Gastroesophageal sphincter (tissue), 4 donors: ENCODE data around the gene TMEM266. TPM values are rescaled to one million over a fixed set of nuclear protein-coding genes. Genes with fewer than 3 reads are reported as not detected.

Source experiments
- ATAC-seq: fragments of 150-250 bp; one replicate; pipeline ENCODE4 v1.9.1; 2016; ENCODE audit warnings: mild to moderate bottlenecking, moderate library complexity
- H3K27ac ChIP-seq, 4 donors: fragments of 200-600 bp; sonication (generic) in 3 of 4; 1 replicate in 3 of 4; 2 replicates in 1 of 4; pipeline ENCODE4 v1.5.1; 2016 to 2019
- H3K27me3 ChIP-seq: fragments of 200-600 bp; sonication (generic); one replicate; pipeline ENCODE4 v1.5.1; 2019
- H3K36me3 ChIP-seq, 2 donors: fragments of 200-600 bp; sonication (generic); one replicate each; pipeline ENCODE4 v1.5.1; 2019; ENCODE audit warnings: control low read depth in 1 of 2
- H3K4me1 ChIP-seq, 3 donors: fragments of 200-600 bp; sonication (generic); 1 replicate in 2 of 3; 2 replicates in 1 of 3; pipeline ENCODE4 v1.5.1; 2016 to 2019; ENCODE audit warnings: control low read depth in 2 of 3
- H3K4me3 ChIP-seq, 2 donors: fragments of 200-600 bp; sonication (generic); one replicate each; pipeline ENCODE4 v1.5.1; 2019; ENCODE audit warnings: mild to moderate bottlenecking in 1 of 2, moderate library complexity in 1 of 2
- H3K9me3 ChIP-seq, 3 donors: fragments of 200-600 bp; sonication (generic); one replicate each; pipeline ENCODE4 v1.5.1; 2017 to 2019; ENCODE audit warnings: control low read depth in 2 of 3
- EP300 ChIP-seq: sonication (generic); formaldehyde crosslinking; IDR thresholded peaks from one replicate; pipeline ENCODE4 v1.6.1; 2017; ENCODE audit warnings: antibody characterized with exemption, mild to moderate bottlenecking
- POLR2A ChIP-seq, 2 donors: fragments of 450-650 bp; IDR thresholded peaks; one replicate each; pipeline ENCODE4 v1.6.1; 2017; ENCODE audit warnings: antibody characterized with exemption in 2 of 2, mild to moderate bottlenecking in 2 of 2, moderate library complexity in 1 of 2
- POLR2AphosphoS5 ChIP-seq: sonication (generic); formaldehyde crosslinking; IDR thresholded peaks from one replicate; pipeline ENCODE4 v1.6.1; 2017; ENCODE audit warnings: antibody characterized with exemption
- WGBS, 2 donors: methylation state at CpG; one replicate each; pipeline ENCODE4 v1.1.5; 2018; ENCODE audit warnings: low coverage in 1 of 2; 5-methylcytosine and 5-hydroxymethylcytosine counted together
- total RNA-seq, 4 donors: library from RNA; depleted of rRNA; stranded (reverse); fragments of >200 nt; gene quantifications; one replicate each; pipeline ENCODE4 v1.1.0, GENCODE V29; 2016
- TF ChIP-seq, protein P1 (sequence below), 4 experiments: fragments of 200-600 bp in 2 of 4; fragments of 450-650 bp in 2 of 4; sonication (generic) in 1 of 4; IDR thresholded peaks; one replicate each; pipeline ENCODE4 v1.5.1; 2017 to 2019; ENCODE audit warnings: antibody characterized with exemption in 4 of 4, mild to moderate bottlenecking in 2 of 4, moderate library complexity in 2 of 4

TMEM266 gene
- total RNA-seq, 4 donors from 2014 or later: 0.77 TPM; not detected in 3

DNA sequence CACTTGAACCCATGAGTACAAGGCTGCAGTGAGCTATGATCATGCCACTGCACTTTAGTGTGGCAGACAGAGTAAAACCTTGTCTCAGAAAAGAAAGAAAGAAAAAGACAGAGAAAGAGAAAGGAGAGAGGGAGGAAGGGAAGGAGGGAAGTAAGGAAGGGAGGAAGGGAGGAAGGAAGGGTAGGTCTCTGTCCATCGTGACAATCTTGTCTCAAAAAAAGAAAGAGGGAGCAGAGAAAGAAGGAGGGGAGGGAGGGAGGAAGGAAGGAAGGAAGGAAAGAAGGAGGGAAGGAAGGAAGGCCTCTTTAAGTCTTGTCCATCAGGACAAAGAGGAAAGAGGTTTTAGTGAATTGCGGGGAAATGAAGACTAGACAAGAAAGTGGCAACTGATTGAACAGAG lies 129.3 kb downstream of the TMEM266 start:
- peaks cover 0 to 19% (median 7%) of the 10 kb centered on the region in 3 donors for H3K4me1 ChIP-seq
- H3K36me3 ChIP-seq: no peaks in the 10 kb centered on the region
- no peaks in the 10 kb centered on the region for H3K9me3 ChIP-seq
- H3K4me3 ChIP-seq: no peak overlapping the region
- H3K27ac ChIP-seq: no peak overlapping the region
- TF ChIP-seq POLR2AphosphoS5: no peak
- no peak for TF ChIP-seq POLR2A (IDR thresholded peaks at IDR 0.05)
- TF ChIP-seq, protein P1, sequence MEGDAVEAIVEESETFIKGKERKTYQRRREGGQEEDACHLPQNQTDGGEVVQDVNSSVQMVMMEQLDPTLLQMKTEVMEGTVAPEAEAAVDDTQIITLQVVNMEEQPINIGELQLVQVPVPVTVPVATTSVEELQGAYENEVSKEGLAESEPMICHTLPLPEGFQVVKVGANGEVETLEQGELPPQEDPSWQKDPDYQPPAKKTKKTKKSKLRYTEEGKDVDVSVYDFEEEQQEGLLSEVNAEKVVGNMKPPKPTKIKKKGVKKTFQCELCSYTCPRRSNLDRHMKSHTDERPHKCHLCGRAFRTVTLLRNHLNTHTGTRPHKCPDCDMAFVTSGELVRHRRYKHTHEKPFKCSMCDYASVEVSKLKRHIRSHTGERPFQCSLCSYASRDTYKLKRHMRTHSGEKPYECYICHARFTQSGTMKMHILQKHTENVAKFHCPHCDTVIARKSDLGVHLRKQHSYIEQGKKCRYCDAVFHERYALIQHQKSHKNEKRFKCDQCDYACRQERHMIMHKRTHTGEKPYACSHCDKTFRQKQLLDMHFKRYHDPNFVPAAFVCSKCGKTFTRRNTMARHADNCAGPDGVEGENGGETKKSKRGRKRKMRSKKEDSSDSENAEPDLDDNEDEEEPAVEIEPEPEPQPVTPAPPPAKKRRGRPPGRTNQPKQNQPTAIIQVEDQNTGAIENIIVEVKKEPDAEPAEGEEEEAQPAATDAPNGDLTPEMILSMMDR (IDR thresholded peaks at IDR 0.05): no peak
- TF ChIP-seq EP300: no peak
- H3K27me3 ChIP-seq: peaks cover 74% of the 10 kb centered on the region
- no peak for ATAC-seq
- WGBS, 2 donors: 60% methylated on average over 2 of the region's 2 CpGs; no CpG with 5 or more reads in 1 of the 2 donors

DNA sequence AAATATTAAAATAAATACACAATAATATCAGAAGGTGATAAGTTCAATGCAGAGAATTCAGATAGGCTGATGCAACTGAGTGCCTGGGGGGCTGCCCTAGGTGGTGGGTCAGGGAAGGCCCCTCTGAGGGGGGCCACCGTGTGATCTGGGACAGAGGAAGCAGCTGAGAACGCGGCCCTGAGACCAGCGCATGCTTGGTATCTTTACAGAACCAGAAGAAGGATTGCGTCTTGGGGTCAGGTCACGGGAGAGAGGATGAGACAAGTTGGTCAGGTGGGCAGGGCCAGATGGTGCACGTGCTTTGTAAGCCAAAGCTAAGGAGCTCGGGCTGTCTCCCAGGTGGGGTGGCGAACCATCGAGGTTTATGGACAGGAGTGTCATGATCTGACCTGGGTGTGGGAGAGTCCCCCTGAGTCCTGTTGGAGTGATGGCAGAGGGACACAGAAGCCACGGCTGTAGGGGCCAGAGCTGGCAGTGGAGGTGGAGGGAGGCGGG lies 130.3 kb downstream of the TMEM266 start:
- Histone ChIP-seq H3K4me1 (peaks cover 0 to 19% (median 7%) of the 10 kb centered on the region in 3 donors), H3K36me3 (no peaks in the 10 kb centered on the region), H3K4me3 (no peak overlapping the region), H3K27ac (no peak overlapping the region), H3K27me3 (peaks cover 70% of the 10 kb centered on the region), H3K9me3 (no peaks in the 10 kb centered on the region)
- TF ChIP-seq EP300 (no peak), POLR2AphosphoS5 (no peak), POLR2A (IDR thresholded peaks at IDR 0.05) (no peak)
- TF ChIP-seq, protein P1 (IDR thresholded peaks at IDR 0.05): no peak
- 31 to 44% methylated on average over 10 to 12 of the region's 12 CpGs for WGBS, 2 donors
- no peak for ATAC-seq

DNA sequence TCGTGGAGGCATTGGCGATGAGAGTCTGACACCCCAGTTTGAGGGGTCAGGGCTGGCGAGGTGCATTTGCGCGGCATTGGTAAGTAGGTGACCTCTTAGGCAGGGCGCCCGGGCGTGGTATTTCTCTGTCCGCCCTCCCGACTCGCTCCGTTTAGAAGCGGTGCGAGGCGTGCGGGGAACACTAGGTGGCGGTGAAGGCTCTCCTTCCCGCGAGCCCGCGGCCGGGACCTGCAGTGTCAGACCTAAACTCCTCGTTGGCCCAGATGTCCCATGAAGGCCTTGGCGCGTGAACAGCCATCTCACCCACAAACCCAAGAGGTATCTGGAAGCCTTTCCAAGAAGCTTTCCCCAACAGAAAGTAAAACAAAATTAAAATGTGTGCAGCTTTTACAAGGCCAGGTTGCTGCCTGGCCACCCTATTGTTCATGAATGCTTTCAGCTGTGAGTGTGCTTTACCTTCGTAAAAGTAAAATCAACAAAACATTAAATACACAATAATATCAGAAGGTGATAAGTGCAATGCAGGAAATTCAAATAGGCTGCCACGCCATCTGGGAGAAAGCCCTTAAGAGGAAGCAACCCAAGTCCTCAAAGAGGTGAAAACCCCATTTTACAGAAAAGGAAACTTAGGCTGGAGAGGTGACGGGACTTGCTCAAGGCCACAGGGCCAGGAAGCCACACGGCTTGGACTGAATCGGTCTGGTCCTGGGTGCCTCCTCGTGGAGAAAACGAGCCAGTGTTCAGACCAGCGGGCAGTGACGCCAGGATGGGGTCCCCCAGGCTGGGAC lies 131.2 kb downstream of the TMEM266 start:
- WGBS, 2 donors: 12 to 21% methylated on average over 6 to 23 of the region's 34 CpGs
- Histone ChIP-seq H3K36me3 (no peaks in the 10 kb centered on the region), H3K4me3 (no peak overlapping the region), H3K27me3 (peaks cover 65% of the 10 kb centered on the region), H3K4me1 (peaks cover 0 to 27% (median 8%) of the 10 kb centered on the region in 3 donors), H3K9me3 (no peaks in the 10 kb centered on the region), H3K27ac (no peak overlapping the region)
- no peak for TF ChIP-seq POLR2A (IDR thresholded peaks at IDR 0.05)
- TF ChIP-seq, protein P1 (IDR thresholded peaks at IDR 0.05): peak in 3 of 4 experiments; percentile 82 to 95 (median 83)
- peak; percentile 85 for ATAC-seq

DNA sequence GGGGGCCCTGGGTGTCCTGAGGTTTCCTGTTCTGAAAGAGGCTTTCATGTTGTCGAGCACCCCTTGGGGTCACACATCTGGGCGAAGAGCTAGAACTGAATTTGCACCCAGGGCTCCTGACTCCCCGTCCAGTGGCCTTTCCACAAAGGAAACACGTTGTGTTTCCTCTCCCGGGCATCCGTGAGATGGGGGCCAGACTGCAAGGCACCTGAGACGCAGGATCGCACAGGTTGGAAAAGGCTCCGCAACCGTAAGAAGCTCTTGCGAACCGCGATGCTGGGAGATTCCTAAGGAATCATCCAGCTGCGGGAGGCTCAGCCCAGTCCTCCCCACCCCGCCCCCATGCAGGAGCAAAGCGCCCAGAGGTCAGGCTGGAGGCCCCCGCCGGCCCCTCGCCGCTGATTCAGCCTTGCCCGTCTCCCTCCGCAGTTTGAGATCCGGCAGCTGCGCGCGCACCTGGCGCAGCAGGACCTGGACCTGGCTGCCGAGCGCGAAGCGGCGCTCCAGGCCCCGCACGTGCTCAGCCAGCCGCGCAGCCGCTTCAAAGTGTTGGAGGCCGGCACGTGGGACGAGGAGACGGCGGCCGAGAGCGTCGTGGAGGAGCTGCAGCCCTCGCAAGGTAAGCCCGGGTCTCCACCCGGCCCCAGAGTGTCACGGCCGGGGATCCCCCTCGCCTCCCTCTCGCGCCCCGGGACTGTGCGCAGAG lies 131.9 kb downstream of the TMEM266 start:
- H3K4me3 ChIP-seq: no peak overlapping the region
- no peak for TF ChIP-seq POLR2AphosphoS5
- TF ChIP-seq POLR2A (IDR thresholded peaks at IDR 0.05): no peak
- TF ChIP-seq, protein P1 (IDR thresholded peaks at IDR 0.05): no peak
- no peak for TF ChIP-seq EP300
- no peak overlapping the region for H3K27ac ChIP-seq
- no peaks in the 10 kb centered on the region for H3K36me3 ChIP-seq
- WGBS, 2 donors: 71% methylated on average over 9 of the region's 55 CpGs; no CpG with 5 or more reads in 1 of the 2 donors
- ATAC-seq: no peak
- H3K4me1 ChIP-seq: peaks cover 0 to 34% (median 15%) of the 10 kb centered on the region in 3 donors
- no peaks in the 10 kb centered on the region for H3K9me3 ChIP-seq
- H3K27me3 ChIP-seq: peaks cover 58% of the 10 kb centered on the region
